GM21390 (cell line): ENCODE results near the gene HEXA.

Source experiments
- ATAC-seq: cut with Tn5 transposase; IDR thresholded peaks from one replicate; pipeline ENCODE4 v1.9.1; 2021; ENCODE audit not compliant: unreplicated experiment

The HEXA gene

GRCh38 chr15:72377331-72377730 is 1.5 kb upstream of the HEXA start:
- ATAC-seq, result no peak

- ATAC-seq, result peak; percentile 50
Observed at GRCh38 chr15:72375501-72375845, 341 bp downstream of the HEXA start.

GRCh38 chr15:72372361-72372760 is 3.5 kb downstream of the HEXA start:
- ATAC-seq, result no peak

GRCh38 chr15:72369964-72370363 is 5.8 kb downstream of the HEXA start:
- no peak for ATAC-seq

- ATAC-seq, result no peak
Observed at GRCh38 chr15:72368899-72369298, 6.9 kb downstream of the HEXA start.

- ATAC-seq, result no peak
Observed at GRCh38 chr15:72368325-72368724, 7.5 kb downstream of the HEXA start.

GRCh38 chr15:72365844-72366243 is 10.0 kb downstream of the HEXA start:
- peak; percentile 95 for ATAC-seq

GRCh38 chr15:72361176-72361575 is 14.6 kb downstream of the HEXA start:
- no peak for ATAC-seq

GRCh38 chr15:72358650-72359171 is 17.1 kb downstream of the HEXA start:
- no peak for ATAC-seq

- no peak for ATAC-seq
Observed at GRCh38 chr15:72358121-72358520, 17.7 kb downstream of the HEXA start.

GRCh38 chr15:72354496-72354895 is 21.3 kb downstream of the HEXA start:
- ATAC-seq, result no peak

GRCh38 chr15:72353266-72353665 is 22.5 kb downstream of the HEXA start:
- no peak for ATAC-seq

GRCh38 chr15:72345806-72346205 is 30.0 kb downstream of the HEXA start:
- ATAC-seq, result no peak

- ATAC-seq, result no peak
Observed at GRCh38 chr15:72345280-72345679, 30.5 kb downstream of the HEXA start.

- ATAC-seq, result no peak
Observed at GRCh38 chr15:72344602-72345001, 31.2 kb downstream of the HEXA start.

- ATAC-seq, result no peak
Observed at GRCh38 chr15:72342385-72342784, 33.4 kb downstream of the HEXA start.

GRCh38 chr15:72341361-72341760 is 34.5 kb downstream of the HEXA start:
- ATAC-seq, result no peak

GRCh38 chr15:72340366-72340765 is 35.4 kb downstream of the HEXA start:
- ATAC-seq, result no peak

- no peak for ATAC-seq
Observed at GRCh38 chr15:72339777-72340177, 36.0 kb downstream of the HEXA start.

- ATAC-seq, result no peak
Observed at GRCh38 chr15:72338617-72339321, 37.0 kb downstream of the HEXA start.

GRCh38 chr15:72338148-72338547 is 37.7 kb downstream of the HEXA start:
- ATAC-seq, result no peak

GRCh38 chr15:72334842-72335241 is 41.0 kb downstream of the HEXA start:
- ATAC-seq, result no peak

- no peak for ATAC-seq
Observed at GRCh38 chr15:72331021-72331420, 44.8 kb downstream of the HEXA start.
